RCC 7860 (cell line): ENCODE data around the gene ARHGEF3.
"Not testable (repeated sequence)": the region's sequence is repeated elsewhere in the genome, so short reads cannot be mapped to it uniquely, and the experiment has no call there.

ENCODE experiments used
- DNase-seq: peaks from one replicate; pipeline ENCODE4 v3.0.0-alpha.2; 2015; ENCODE audit warnings: low spot score
- FAIRE-seq: peaks from 2 replicates; lab custom pipeline; 2012; peaks lifted over from hg19 to GRCh38; lab: Jason Lieb, UNC

The ARHGEF3 gene

DNA sequence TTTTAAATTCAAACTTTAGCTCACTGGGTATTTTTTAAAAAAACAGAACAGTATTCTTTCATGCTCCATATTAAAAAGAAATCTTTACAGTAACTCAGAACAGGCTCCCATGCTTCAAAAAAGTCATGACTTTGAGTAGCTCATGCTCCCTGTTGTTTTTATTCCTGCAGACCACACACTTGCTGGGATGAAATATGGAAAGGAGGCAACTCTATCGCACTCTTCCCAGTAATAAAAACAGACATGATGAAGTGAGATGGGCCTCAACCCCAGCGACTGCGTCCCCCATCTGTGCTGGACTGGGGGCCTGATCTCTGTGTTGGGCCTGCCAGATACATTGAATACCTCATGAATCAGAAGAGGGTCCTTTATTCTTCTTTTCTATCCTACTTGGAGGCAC, 58.9 kb downstream of the ARHGEF3 start:
- FAIRE-seq, result no peak
- DNase-seq, result no peak

DNA sequence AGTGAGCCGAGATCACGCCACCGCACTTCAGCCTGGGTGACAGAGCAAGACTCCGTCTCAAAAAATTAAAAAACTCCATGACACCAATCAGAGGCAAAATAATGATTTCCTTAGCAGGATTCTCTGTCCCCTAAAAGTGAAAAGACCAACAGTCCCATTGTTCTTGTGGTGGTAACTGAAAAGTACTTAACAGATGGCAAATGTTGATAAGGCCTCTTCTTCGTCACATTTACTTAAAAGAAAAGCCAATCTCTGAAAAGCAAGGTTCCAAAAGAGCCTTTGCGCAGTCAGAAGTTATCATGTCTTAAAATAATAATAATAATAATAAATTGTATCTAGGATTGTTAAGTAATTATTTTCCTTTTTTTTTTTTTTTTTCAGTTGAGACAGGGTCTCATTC, 62.7 kb downstream of the ARHGEF3 start:
- FAIRE-seq (no peak), DNase-seq (no peak)

- FAIRE-seq (no peak), DNase-seq (no peak)
Measured at GRCh38 chr3:56737006-56737405, 64.7 kb downstream of the ARHGEF3 start.

- FAIRE-seq (no peak), DNase-seq (no peak)
Measured at GRCh38 chr3:56732109-56732508, 69.6 kb downstream of the ARHGEF3 start.

DNA sequence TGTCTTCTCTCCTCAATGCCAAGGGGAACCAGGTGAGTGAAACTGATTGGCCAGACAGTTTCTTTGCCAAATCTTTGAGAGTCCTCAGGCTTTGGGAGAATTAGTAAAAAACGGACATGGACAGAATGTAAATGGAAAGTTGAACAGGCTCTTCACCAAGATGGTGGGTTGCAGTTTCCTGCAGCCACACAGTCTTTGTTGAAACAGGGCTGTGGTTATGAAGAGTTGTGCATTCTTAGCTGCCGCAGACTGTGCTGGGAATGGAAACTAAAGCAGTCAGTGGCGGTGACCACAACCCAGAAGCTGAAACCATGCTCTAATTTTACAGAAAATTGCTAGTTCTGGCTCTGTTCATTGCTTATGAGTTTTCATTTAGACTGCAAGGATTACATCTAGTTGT, 76.6 kb downstream of the ARHGEF3 start:
- no peak for FAIRE-seq
- DNase-seq, result no peak

GRCh38 chr3:56724676-56725075, 77.1 kb downstream of the ARHGEF3 start:
- no peak for DNase-seq
- FAIRE-seq, result no peak

DNA sequence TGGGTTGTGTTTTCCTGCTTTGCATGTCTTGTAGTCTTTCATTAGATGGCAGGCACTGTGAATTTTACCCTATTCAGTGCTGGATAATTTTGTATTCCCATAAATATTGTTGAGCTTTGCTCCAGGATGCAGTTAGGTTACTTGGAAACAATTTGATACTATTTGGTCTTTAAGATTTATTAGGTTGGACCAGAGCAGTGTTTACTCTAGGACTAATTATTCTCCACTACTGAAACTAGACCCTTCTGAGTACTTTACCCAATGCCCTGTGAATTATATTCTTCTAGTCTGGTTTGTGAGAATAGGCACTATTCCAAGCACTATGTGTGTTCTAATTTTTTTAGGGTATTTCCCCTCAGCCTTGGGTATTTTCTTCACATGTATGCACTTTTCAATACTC, 80.9 kb downstream of the ARHGEF3 start:
- DNase-seq (no peak), FAIRE-seq (no peak)

GRCh38 chr3:56718809-56719208, 82.9 kb downstream of the ARHGEF3 start:
- FAIRE-seq, DNase-seq: not testable (repeated sequence)

DNA sequence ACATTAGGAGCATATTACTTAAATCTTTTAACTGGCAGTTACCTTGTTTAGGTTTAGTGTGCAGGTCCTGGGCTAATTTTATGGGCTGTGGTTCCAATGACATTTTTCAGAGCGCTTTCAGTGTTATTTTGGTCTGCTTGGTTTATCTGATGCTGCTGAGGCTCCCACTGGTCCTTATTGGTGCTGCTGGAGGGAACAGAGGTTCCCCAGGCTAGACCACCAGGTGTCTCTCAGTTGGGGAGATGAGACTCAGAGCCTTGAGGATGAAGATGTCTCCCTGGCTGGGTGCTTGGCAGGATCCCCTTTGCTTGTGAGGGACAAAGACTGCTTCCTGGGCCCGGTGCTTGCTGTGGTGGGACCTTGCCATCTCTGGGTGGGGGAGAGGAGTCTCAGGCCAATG, 90.4 kb downstream of the ARHGEF3 start:
- DNase-seq (no peak), FAIRE-seq (no peak)

DNA sequence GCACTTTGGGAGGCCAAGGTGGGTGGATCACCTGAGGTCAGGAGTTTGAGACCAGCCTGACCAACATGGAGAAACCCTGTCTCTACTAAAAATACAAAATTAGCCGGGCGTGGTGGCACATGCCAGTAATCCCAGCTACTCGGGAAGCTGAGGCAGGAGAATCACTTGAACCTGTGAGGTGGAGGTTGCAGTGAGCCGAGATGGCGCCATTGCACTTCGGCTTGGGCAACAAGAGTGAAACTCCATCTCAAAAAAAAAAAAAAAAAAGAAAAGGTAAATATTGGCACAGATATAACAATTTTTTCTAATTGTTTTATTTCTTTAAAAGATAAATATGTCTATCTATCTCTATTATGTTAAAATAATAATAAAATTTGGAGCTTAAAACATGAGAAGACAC, 94.3 kb downstream of the ARHGEF3 start:
- not testable (repeated sequence) for FAIRE-seq, DNase-seq

- no peak for DNase-seq
- FAIRE-seq, result no peak
Measured at GRCh38 chr3:56706629-56707028, 95.1 kb downstream of the ARHGEF3 start.

GRCh38 chr3:56704706-56705105, 97.0 kb downstream of the ARHGEF3 start:
- no peak for DNase-seq

GRCh38 chr3:56702490-56703315, 99.0 kb downstream of the ARHGEF3 start:
- DNase-seq, result peak; percentile 51
- peak; percentile 69 for FAIRE-seq

More at GRCh38 chr3:56704706-56705105, 97.0 kb downstream of the ARHGEF3 start:
- no peak for FAIRE-seq

DNA sequence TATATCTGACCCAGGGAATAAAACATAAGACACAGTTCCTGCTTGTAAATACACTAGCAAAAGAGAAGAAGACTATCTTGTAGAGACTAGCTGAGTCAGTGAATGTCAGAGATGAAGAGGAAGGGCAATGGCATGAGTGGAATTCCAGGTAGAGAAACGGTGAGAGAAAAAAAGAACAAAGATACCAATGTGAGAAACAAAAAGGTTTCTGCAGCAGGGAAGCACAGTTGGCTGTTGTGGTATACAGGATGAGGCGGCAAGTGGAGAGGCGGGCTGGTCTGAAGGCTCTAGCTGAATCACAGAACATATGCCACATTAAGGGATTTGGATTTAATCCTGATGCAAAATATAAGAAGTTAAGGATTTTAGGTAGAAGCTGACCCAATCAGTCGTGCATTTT, 101.6 kb downstream of the ARHGEF3 start:
- DNase-seq (no peak), FAIRE-seq (no peak)

DNA sequence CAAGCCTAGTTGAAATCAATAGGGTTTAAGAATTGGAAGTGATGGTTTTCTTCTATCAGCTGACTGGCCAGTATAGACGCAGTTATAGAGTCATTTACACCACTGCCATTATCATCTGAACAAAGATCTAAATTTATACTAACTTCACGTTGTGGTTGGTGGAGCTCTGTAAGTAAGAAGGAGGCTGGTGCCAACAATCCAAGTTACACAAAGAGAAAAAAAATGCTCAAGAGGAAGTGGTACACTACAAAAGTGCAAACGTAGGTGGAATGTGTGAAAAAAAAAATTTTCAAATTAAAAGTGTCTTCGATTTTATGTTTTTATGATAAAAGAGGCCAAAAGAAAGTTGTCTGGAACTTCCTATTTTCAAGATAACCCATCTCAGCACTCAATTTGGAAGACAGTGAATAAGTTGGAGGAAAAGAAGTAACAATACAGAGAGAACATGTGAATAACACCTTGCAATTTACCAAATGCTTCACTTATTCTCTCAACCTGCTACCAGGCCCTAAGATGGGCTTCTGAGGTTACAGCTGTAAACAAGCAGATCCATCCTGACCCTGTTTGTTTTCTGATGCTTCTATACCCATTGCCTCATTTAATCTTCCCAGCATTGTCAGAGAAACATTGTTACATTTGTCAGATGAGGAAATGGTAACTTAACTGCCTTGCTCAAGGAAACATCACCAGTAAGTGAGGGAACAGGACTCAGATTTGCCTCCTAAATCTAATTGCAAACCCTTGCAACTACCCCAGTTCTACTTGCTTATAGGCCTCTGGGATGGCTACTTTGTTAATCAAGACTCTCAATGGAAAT, 106.7 kb downstream of the ARHGEF3 start:
- DNase-seq (no peak), FAIRE-seq (no peak)

DNA sequence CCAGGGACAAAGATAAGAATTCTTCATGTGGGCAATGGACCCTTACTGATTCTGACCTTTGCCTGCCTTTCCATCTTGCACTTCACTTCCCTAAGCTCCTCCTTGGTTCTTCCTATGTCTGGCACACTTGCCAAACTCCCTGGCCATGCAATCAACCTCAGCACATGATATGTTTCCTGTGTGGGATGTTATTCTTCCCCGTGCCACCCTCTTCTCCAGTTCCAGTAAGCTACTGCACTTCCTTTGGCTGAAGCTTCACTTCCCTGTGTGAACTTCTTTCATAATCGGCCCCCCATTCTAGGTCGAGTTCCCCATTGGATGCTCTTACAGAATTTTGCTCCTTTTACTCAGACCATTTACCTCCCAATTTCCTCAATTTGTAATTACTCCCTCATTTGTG, 108.0 kb downstream of the ARHGEF3 start:
- FAIRE-seq, result no peak
- no peak for DNase-seq

DNA sequence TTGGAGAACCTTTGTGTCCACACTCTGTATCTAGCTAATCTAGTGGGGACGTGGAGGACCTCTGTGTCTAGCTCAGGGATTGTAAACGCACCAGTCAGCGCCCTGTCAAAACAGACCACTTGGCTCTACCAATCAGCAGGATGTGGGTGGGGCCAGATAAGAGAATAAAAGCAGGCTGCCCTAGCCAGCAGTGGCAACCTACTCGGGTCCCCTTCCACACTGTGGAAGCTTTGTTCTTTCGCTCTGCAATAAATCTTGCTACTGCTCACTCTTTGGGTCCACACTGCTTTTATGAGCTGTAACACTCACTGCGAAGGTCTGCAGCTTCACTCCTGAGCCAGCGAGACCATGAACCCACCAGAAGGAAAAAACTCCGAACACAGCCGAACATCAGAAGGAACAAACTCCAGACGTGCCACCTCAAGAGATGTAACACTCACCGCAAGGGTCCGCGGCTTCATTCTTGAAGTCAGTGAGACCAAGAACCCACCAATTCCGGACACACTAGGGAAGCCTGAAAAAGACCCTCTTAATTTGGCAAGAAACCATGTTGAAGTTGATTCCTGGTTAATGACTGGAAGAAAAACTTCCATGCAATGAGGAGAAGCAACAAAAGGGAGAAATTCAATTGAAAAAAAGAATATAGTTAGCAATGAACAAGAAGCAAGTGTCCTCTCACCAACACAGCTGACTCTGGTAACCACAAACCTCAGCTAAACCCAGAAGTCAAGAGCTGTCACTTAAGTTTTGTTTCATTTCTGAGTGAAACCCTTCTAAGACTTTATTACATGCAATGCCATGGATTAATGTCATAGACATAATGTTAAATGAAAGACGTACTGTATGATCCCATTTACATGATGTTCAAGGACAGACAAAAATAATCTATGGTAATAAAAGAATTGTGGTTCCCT, 109.0 kb downstream of the ARHGEF3 start:
- DNase-seq, FAIRE-seq: not testable (repeated sequence)

DNA sequence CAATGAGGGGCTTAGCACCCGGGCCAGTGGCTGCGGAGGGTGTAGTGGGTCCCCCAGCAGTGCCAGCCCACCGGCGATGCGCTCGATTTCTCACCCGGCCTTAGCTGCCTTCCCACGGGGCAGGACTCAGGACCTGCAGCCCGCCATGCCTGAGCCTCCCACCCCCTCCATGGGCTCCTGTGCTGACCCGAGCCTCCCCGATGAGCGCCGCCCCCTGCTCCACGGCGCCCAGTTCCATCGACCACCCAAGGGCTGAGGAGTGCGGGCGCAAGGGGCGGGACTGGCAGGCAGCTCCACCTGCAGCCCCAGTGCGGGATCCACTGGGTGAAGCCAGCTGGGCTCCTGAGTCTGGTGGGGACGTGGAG, 109.8 kb downstream of the ARHGEF3 start:
- DNase-seq, FAIRE-seq: not testable (repeated sequence)

- no peak for DNase-seq
- FAIRE-seq, result no peak
Measured at GRCh38 chr3:56691165-56692000, 110.4 kb downstream of the ARHGEF3 start.

GRCh38 chr3:56689303-56689702, 112.4 kb downstream of the ARHGEF3 start:
- FAIRE-seq (no peak), DNase-seq (no peak)
